ENCODE measurements around the gene CH25H. TPM values are rescaled to one million over a fixed set of nuclear protein-coding genes. Genes with fewer than 3 reads are reported as not detected.
A peak's percentile ranks its signal among the peaks of the same experiment; 100 is the strongest.

The CH25H gene
- total RNA-seq, 1 experiment from 2014 or later, result not detected

DNA sequence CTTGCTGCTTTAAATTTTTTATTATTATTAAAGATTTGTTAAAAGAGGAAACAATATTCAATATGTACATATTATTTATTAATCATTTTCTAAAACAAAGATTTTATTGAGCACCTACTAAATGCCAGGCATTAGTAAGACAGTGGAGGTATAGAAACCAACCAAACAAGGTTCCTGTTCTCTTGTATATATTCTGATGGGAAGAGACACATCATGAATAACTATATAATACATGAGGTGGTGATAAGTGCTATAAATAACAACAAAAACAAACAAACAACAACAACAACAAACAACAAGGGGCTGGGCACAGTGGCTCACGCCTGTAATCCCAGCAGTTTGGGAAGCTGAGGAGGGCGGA lies 45.1 kb upstream of the CH25H start:
- peak overlapping the region; percentile 92 for H3K4me2 ChIP-seq
- no peaks in the 10 kb centered on the region for H3K36me3 ChIP-seq (ENCODE audit: low read depth)
- no peak for TF ChIP-seq EZH2 (IDR thresholded peaks at IDR 0.05; ENCODE audit: low read depth)
- TF ChIP-seq, protein P1, sequence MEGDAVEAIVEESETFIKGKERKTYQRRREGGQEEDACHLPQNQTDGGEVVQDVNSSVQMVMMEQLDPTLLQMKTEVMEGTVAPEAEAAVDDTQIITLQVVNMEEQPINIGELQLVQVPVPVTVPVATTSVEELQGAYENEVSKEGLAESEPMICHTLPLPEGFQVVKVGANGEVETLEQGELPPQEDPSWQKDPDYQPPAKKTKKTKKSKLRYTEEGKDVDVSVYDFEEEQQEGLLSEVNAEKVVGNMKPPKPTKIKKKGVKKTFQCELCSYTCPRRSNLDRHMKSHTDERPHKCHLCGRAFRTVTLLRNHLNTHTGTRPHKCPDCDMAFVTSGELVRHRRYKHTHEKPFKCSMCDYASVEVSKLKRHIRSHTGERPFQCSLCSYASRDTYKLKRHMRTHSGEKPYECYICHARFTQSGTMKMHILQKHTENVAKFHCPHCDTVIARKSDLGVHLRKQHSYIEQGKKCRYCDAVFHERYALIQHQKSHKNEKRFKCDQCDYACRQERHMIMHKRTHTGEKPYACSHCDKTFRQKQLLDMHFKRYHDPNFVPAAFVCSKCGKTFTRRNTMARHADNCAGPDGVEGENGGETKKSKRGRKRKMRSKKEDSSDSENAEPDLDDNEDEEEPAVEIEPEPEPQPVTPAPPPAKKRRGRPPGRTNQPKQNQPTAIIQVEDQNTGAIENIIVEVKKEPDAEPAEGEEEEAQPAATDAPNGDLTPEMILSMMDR (conservative IDR thresholded peaks at IDR 0.05), result no peak
- BruUV-seq (replicated peaks), result no TSS peak
- peaks cover 10% of the 10 kb centered on the region; the same call in 1 of the 2 replicates for H3K4me1 ChIP-seq (replicated peaks; ENCODE audit: insufficient read depth)
- peaks cover 19% of the 10 kb centered on the region for H3K79me2 ChIP-seq (ENCODE audit: low read depth)
- H4K20me1 ChIP-seq (ENCODE audit: insufficient read depth), result no peaks in the 10 kb centered on the region
- H3K27ac ChIP-seq, result no peak overlapping the region
- ChIA-PET POLR2A (ENCODE audit: unreplicated experiment) (interaction anchor here (0.7 kb wide), 1 partner anchor 180 kb away, joined by 8 read pairs; no protein-coding TSS in a partner anchor), CTCF (interaction anchor here (0.6 to 0.7 kb wide), 2 partner anchors 300 to 669 kb away, joined by 3 to 8 read pairs; no protein-coding TSS in a partner anchor)
- H3K9me2 ChIP-seq (ENCODE audit: insufficient read depth), result no peaks in the 10 kb centered on the region
- intact Hi-C loops (cut with micrococcal nuclease; ENCODE audit: unreplicated experiment), result no loop called here
- H2AFZ ChIP-seq, result no peak overlapping the region
- H3K4me3 ChIP-seq, result no peak overlapping the region; the same call in 1 of the 2 replicates
- no peaks in the 10 kb centered on the region for H3K27me3 ChIP-seq (ENCODE audit: insufficient read depth, low read depth)
- no peak for DNase-seq
- H3K9me3 ChIP-seq (ENCODE audit: insufficient read depth, low read depth), result no peaks in the 10 kb centered on the region
- no peaks in the 10 kb centered on the region for H3F3A ChIP-seq (ENCODE audit: insufficient read depth, low read depth)

DNA sequence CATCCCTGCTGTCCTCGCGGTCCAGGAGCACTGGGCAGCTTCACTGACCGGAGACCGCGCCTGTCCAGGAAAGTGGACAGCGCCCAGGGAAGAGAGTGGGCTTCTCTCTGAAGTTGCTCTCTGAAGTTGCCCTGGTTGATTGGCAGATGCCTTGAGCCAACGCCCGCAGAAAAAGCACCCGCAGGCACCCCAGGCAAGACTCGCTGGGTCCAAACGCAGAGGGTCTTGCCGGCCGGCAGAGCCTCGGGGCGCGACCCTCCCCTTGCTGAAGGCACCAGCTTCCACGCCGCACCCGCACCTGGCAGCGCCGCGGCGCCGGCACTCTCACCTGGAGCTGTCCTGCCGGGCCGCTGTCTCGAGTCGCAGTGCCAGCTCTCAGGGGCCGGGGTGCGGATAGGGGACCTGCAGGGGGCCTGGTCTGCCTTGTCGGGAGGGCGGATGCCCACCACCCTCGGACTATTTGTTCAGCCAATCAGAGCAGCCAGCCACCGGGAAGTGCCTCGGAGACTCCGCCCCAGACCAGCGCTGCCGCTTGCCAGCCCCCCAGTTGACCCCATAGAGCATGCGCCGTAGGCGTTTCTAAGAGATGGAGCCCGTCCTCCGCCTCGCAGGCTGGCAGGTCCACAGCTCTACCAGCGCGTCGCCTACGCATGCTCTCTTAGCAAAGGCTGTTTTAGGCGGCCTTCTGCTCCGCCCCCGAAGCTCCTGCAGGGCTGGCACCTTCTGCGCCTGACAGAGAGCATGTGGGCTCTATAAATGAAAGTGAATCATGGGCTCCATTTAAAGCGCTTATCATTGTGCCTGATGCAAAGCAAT lies 44.5 kb upstream of the CH25H start, which contains the start of gene LIPA:
TSS of gene LIPA (minus strand) at position 367 of the 816 bp plus-strand sequence. CDS start 4,127 bp downstream, outside the sequence.
- Histone ChIP-seq H3K27me3 (ENCODE audit: insufficient read depth, low read depth) (no peaks in the 10 kb centered on the region), H3K4me1 (replicated peaks; ENCODE audit: insufficient read depth) (peaks cover 10% of the 10 kb centered on the region; the same call in 1 of the 2 replicates), H4K20me1 (ENCODE audit: insufficient read depth) (no peaks in the 10 kb centered on the region), H3F3A (ENCODE audit: insufficient read depth, low read depth) (no peaks in the 10 kb centered on the region), H3K9me3 (ENCODE audit: insufficient read depth, low read depth) (no peaks in the 10 kb centered on the region), H3K36me3 (ENCODE audit: low read depth) (no peaks in the 10 kb centered on the region), H3K79me2 (ENCODE audit: low read depth) (peaks cover 19% of the 10 kb centered on the region), H3K4me2 (peak within 1 kb of the TSS; percentile 92), H3K9me2 (ENCODE audit: insufficient read depth) (no peaks in the 10 kb centered on the region), H3K4me3 (peak within 1 kb of the TSS; percentile 89), H2AFZ (peak within 1 kb of the TSS; percentile 93), H3K27ac (peak within 1 kb of the TSS; percentile 32; the same call in 1 of the 2 replicates)
- CTCF ChIA-PET, result interaction anchor here (0.6 kb wide), 2 partner anchors 80 to 670 kb away, joined by 3 read pairs; no protein-coding TSS in a partner anchor
- no peak for TF ChIP-seq EZH2 (IDR thresholded peaks at IDR 0.05; ENCODE audit: low read depth)
- TF ChIP-seq, protein P1 (conservative IDR thresholded peaks at IDR 0.05), result no peak
- peak; percentile 88 to 90 for DNase-seq
- no TSS peak for BruUV-seq (replicated peaks)
- POLR2A ChIA-PET (ENCODE audit: unreplicated experiment), result interaction anchor here (0.6 to 0.9 kb wide), 3 partner anchors 141 to 181 kb away, joined by 4 to 8 read pairs (median 6); partner anchors contain the start of gene IFIT1
- intact Hi-C loops (cut with micrococcal nuclease; ENCODE audit: unreplicated experiment), result no loop called here

DNA sequence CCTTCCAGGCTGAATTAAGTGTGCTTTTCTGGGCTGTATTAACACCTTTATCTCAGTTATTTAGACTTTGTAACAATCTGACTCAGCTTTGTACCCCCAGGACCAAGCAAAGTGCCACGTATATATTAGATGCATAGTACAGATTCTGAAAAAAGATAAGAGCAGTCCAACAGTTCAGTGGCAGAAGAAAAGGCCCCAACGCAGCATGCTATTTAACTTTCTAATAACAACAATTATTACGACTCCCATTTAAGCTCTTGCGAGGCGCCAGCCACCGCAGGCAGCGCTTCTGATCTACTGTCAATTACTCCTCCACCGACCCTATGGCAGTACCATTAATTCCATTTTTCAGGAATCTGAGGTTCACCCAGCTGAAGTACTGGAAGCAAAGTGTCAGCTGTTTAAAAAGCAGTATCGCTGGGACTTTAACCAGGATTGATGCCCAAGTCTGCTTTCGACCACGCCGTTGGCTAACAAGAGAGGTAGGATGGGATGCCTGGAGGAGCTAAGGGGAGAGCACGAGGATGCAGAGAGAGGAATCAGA lies 43.8 kb upstream of the CH25H start:
- Histone ChIP-seq H3K9me2 (ENCODE audit: insufficient read depth) (no peaks in the 10 kb centered on the region), H3K79me2 (ENCODE audit: low read depth) (peaks cover 19% of the 10 kb centered on the region), H3K4me3 (peak overlapping the region; percentile 89), H3K27me3 (ENCODE audit: insufficient read depth, low read depth) (no peaks in the 10 kb centered on the region), H3K4me1 (replicated peaks; ENCODE audit: insufficient read depth) (peaks cover 10% of the 10 kb centered on the region; the same call in 1 of the 2 replicates), H3K36me3 (ENCODE audit: low read depth) (no peaks in the 10 kb centered on the region), H3K4me2 (peak overlapping the region; percentile 92), H3F3A (ENCODE audit: insufficient read depth, low read depth) (no peaks in the 10 kb centered on the region), H3K9me3 (ENCODE audit: insufficient read depth, low read depth) (no peaks in the 10 kb centered on the region), H2AFZ (peak overlapping the region; percentile 93), H4K20me1 (ENCODE audit: insufficient read depth) (no peaks in the 10 kb centered on the region), H3K27ac (peak overlapping the region; percentile 32; the same call in 1 of the 2 replicates)
- intact Hi-C loops (cut with micrococcal nuclease; ENCODE audit: unreplicated experiment), result no loop called here
- ChIA-PET CTCF (interaction anchor here (0.6 kb wide), 1 partner anchor 81 kb away, joined by 3 read pairs; no protein-coding TSS in a partner anchor), POLR2A (ENCODE audit: unreplicated experiment) (interaction anchor here (0.9 kb wide), 1 partner anchor 141 kb away, joined by 6 read pairs; the partner anchor contains the start of gene IFIT1)
- no peak for TF ChIP-seq EZH2 (IDR thresholded peaks at IDR 0.05; ENCODE audit: low read depth)
- TF ChIP-seq, protein P1 (conservative IDR thresholded peaks at IDR 0.05), result no peak
- DNase-seq, result no peak
- TSS peak; percentile 77 for BruUV-seq (replicated peaks)
